Thoracic aorta (tissue), 2 donors: Measurements from ENCODE around the gene VCAN. TPM values are rescaled to one million over a fixed set of nuclear protein-coding genes. Genes with fewer than 3 reads are reported as not detected.

ENCODE experiments used
- ATAC-seq: fragments of 150-250 bp; one replicate; pipeline ENCODE4 v1.8.0; 2017; ENCODE audit warnings: low read depth; ENCODE audit not compliant: insufficient number of reproducible peaks, low FRiP score
- DNase-seq: peaks from one replicate; pipeline ENCODE4 v3.0.0-alpha.2; 2020; ENCODE audit warnings: low spot score
- H3K27ac ChIP-seq, 2 donors: fragments of 200-600 bp; sonication (generic); 1 replicate in 1 of 2; 2 replicates in 1 of 2; pipeline ENCODE4 v1.5.1; 2016; ENCODE audit warnings: mild to moderate bottlenecking in 2 of 2, moderate library complexity in 2 of 2
- H3K27me3 ChIP-seq: fragments of 200-600 bp; sonication (generic); replicated peaks from 2 replicates; pipeline ENCODE4 v1.6.0; 2016; ENCODE audit warnings: mild to moderate bottlenecking; ENCODE audit not compliant: insufficient read depth
- H3K36me3 ChIP-seq: fragments of 200-600 bp; sonication (generic); one replicate; pipeline ENCODE4 v1.5.1; 2016
- H3K4me1 ChIP-seq, 2 donors: fragments of 200-600 bp; sonication (generic); 1 replicate in 1 of 2; 2 replicates in 1 of 2; pipeline versions ENCODE4 v1.5.1 to v1.6.0; 2016; ENCODE audit warnings: low read depth in 2 of 2, mild to moderate bottlenecking in 1 of 2; ENCODE audit not compliant: control insufficient read depth in 1 of 2
- H3K4me3 ChIP-seq: fragments of 200-600 bp; sonication (generic); 2 replicates; pipeline ENCODE4 v1.5.1; 2016; ENCODE audit warnings: mild to moderate bottlenecking
- H3K9me3 ChIP-seq: fragments of 200-600 bp; sonication (generic); 2 replicates; pipeline ENCODE4 v1.5.1; 2016
- total RNA-seq, 2 donors: library from RNA; depleted of rRNA; stranded (reverse); fragments of >200 nt; gene quantifications; one replicate each; pipeline versions ENCODE4 v1.1.0 to v1.2.3, GENCODE V29; 2016
- TF ChIP-seq, protein P1 (sequence below): fragments of 200-600 bp; sonication (generic); IDR thresholded peaks from one replicate; pipeline ENCODE4 v1.5.1; 2019; ENCODE audit warnings: antibody characterized with exemption

The VCAN gene
- total RNA-seq, 2 donors from 2014 or later = 870 to 1,101 TPM

DNA sequence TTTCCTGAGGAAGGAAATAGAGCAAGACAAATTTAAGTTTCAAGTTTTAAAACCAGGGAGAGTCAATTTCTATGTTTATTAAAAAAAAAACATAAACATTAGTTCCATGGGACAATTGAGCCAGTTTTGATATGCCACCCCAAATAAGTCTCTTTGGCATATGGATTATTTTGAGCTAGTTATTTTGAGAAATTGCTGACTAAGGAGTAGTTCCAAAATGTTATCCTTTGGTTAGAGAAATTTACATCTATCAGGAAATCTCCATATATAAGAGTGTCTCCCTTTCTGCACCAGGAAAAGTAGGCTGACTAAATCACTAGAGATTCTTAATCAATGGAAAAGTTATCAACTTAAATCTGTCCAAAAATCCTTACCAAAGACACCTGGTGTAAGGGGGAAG, 143.3 kb downstream of the VCAN start:
- TF ChIP-seq, protein P1, sequence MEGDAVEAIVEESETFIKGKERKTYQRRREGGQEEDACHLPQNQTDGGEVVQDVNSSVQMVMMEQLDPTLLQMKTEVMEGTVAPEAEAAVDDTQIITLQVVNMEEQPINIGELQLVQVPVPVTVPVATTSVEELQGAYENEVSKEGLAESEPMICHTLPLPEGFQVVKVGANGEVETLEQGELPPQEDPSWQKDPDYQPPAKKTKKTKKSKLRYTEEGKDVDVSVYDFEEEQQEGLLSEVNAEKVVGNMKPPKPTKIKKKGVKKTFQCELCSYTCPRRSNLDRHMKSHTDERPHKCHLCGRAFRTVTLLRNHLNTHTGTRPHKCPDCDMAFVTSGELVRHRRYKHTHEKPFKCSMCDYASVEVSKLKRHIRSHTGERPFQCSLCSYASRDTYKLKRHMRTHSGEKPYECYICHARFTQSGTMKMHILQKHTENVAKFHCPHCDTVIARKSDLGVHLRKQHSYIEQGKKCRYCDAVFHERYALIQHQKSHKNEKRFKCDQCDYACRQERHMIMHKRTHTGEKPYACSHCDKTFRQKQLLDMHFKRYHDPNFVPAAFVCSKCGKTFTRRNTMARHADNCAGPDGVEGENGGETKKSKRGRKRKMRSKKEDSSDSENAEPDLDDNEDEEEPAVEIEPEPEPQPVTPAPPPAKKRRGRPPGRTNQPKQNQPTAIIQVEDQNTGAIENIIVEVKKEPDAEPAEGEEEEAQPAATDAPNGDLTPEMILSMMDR = no peak
- H3K36me3 ChIP-seq = no peaks in the 10 kb centered on the region
- ATAC-seq = no peak
- H3K4me3 ChIP-seq = no peak overlapping the region
- H3K9me3 ChIP-seq = peaks cover 4% of the 10 kb centered on the region
- no peaks in the 10 kb centered on the region for H3K27me3 ChIP-seq
- H3K4me1 ChIP-seq = no peaks in the 10 kb centered on the region
- H3K27ac ChIP-seq = no peak overlapping the region
- DNase-seq = no peak

DNA sequence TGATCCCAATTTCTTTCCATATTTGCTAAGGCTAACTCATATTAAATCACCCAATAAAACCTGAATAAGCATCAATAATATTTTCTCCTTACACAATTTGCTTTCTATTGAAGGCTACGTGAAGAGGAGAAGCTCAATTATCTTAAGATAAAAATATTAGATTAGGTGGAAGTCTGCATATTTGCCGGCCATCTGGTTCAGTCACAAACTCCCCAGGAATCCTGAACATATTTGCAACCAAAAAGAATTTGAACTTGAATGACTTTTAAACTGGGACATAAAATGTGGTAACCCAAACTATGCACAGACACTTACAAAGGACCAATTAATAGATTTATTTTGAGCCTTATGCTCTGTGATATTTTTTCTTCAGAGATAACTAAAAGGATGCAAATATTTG, 156.8 kb downstream of the VCAN start:
- Histone ChIP-seq H3K4me3 (no peak overlapping the region), H3K9me3 (no peaks in the 10 kb centered on the region), H3K36me3 (no peaks in the 10 kb centered on the region), H3K27me3 (no peaks in the 10 kb centered on the region), H3K27ac (no peak overlapping the region), H3K4me1 (peaks cover 0 to 4% of the 10 kb centered on the region in 2 donors)
- TF ChIP-seq, protein P1 = no peak
- DNase-seq (no peak), ATAC-seq (no peak)

Other genes with a start within 250 kb of the VCAN start
- 10 to 100 TPM in 1 of 2 donors, 1 to 10 TPM in 1; 2.0 to 14.1 TPM for gene HAPLN1, start 249.1 kb downstream of the VCAN start, total RNA-seq